Endothelial cell of umbilical vein (primary cell): Measurements from ENCODE around the gene SMAD1. TPM values are rescaled to one million over a fixed set of nuclear protein-coding genes. Genes with fewer than 3 reads are reported as not detected.

Source experiments
- BruUV-seq: library from RNA; stranded (reverse); fragments of 400-500 nt; replicated peaks from 2 replicates; lab custom pipeline; 2021; lab: Mats Ljungman, UMichigan
- CTCF ChIA-PET: fragments of 300-600, 350-600 bp; sonication (Branson Sonifier 250); formaldehyde crosslinking; loops from one replicate; lab custom pipeline; 2021; ENCODE audit warnings: antibody characterized with exemption, inconsistent platforms; lab: Charles Lee
- POLR2A ChIA-PET: fragments of 300-600, 350-600 bp; sonication (Branson Sonifier 250); formaldehyde crosslinking; loops from one replicate; lab custom pipeline; 2021; ENCODE audit warnings: antibody characterized with exemption, inconsistent platforms; lab: Charles Lee
- DNase-seq: peaks from one replicate; pipeline ENCODE4 v3.0.0-alpha.2; 2011; ENCODE audit warnings: low read depth, low spot score
- FAIRE-seq: peaks from 2 replicates; lab custom pipeline; 2011; peaks lifted over from hg19 to GRCh38; lab: Jason Lieb, UNC
- H2AFZ ChIP-seq: 2 replicates; pipeline ENCODE4 v1.6.0; 2012; ENCODE audit warnings: low read depth, low read length, control low read depth, inconsistent platforms
- H3K27ac ChIP-seq: 2 replicates; pipeline ENCODE4 v1.5.1; 2011; ENCODE audit warnings: low read depth, mild to moderate bottlenecking, control low read depth, low read length, moderate library complexity; ENCODE audit not compliant: insufficient read depth
- H3K27me3 ChIP-seq, 2 experiments: 2 replicates each; pipeline versions ENCODE4 v1.6.0 to v1.6.1; 2011; ENCODE audit warnings: low read length in 2 of 2, mixed read lengths in 1 of 2; ENCODE audit not compliant: control insufficient read depth in 2 of 2, insufficient read depth in 2 of 2
- H3K36me3 ChIP-seq, 2 experiments: 2 replicates in 1 of 2; 3 replicates in 1 of 2; pipeline ENCODE4 v1.5.1; 2011; ENCODE audit warnings: low read length in 2 of 2, mild to moderate bottlenecking in 1 of 2, moderate library complexity in 1 of 2; ENCODE audit not compliant: control insufficient read depth in 2 of 2, insufficient read depth in 2 of 2; ENCODE audit errors: extremely low read depth in 1 of 2
- H3K4me1 ChIP-seq: 3 replicates; pipeline ENCODE4 v1.5.1; 2011; ENCODE audit warnings: mild to moderate bottlenecking, low read length; ENCODE audit not compliant: control insufficient read depth, insufficient read depth; ENCODE audit errors: extremely low read depth
- H3K4me2 ChIP-seq: 2 replicates; pipeline ENCODE4 v1.6.1; 2011; ENCODE audit warnings: low read length, control low read depth, mixed read lengths; ENCODE audit not compliant: insufficient read depth
- H3K4me3 ChIP-seq, 3 experiments: fragments of 200-600 bp in 1 of 3; sonication (generic), shearing (Covaris generic) in 1 of 3; replicated peaks in 1 of 3; 2 replicates each; pipeline ENCODE4 v1.5.1; 2011 to 2016; ENCODE audit warnings: control low read depth in 3 of 3, low read length in 3 of 3, mild to moderate bottlenecking in 2 of 3, inconsistent platforms in 1 of 3, low read depth in 1 of 3, moderate library complexity in 1 of 3; ENCODE audit not compliant: insufficient read depth in 1 of 3
- H3K79me2 ChIP-seq: 2 replicates; pipeline ENCODE4 v1.6.0; 2012; ENCODE audit warnings: low read length, inconsistent platforms; ENCODE audit not compliant: control insufficient read depth, insufficient read depth
- H3K9ac ChIP-seq: replicated peaks from 2 replicates; pipeline ENCODE3; 2011; ENCODE audit warnings: low read length, control low read depth; ENCODE audit not compliant: insufficient read depth; ENCODE audit errors: extremely low read depth
- H3K9me1 ChIP-seq: replicated peaks from 3 replicates; pipeline ENCODE4 v1.6.0; 2011; ENCODE audit warnings: mild to moderate bottlenecking, low read length; ENCODE audit not compliant: control insufficient read depth, insufficient read depth; ENCODE audit errors: extremely low read depth
- H3K9me3 ChIP-seq: replicated peaks from 2 replicates; pipeline ENCODE4 v1.5.1; 2012; ENCODE audit warnings: low read length, inconsistent platforms; ENCODE audit not compliant: control insufficient read depth, insufficient read depth
- H4K20me1 ChIP-seq: replicated peaks from 2 replicates; pipeline ENCODE3; 2011; ENCODE audit warnings: mild to moderate bottlenecking, low read length; ENCODE audit not compliant: control insufficient read depth, insufficient read depth; ENCODE audit errors: extremely low read depth
- EZH2 ChIP-seq: IDR thresholded peaks from 2 replicates; pipeline ENCODE4 v1.6.1; 2012; ENCODE audit warnings: borderline replicate concordance, low read depth, mild to moderate bottlenecking, moderate library complexity, low read length, inconsistent platforms; ENCODE audit not compliant: severe bottlenecking
- FOS ChIP-seq: IDR thresholded peaks from 2 replicates; pipeline ENCODE4 v1.6.1; 2011; ENCODE audit warnings: mild to moderate bottlenecking, low read length, moderate library complexity, borderline replicate concordance; ENCODE audit not compliant: insufficient read depth
- GATA2 ChIP-seq: IDR thresholded peaks from 2 replicates; pipeline ENCODE4 v1.7.0; 2011; ENCODE audit warnings: low read depth, mild to moderate bottlenecking, moderate library complexity, mixed read lengths, low read length; ENCODE audit not compliant: insufficient read length, insufficient read depth
- JUN ChIP-seq: IDR thresholded peaks from 2 replicates; pipeline ENCODE4 v1.6.1; 2011; ENCODE audit warnings: borderline replicate concordance, low read depth; ENCODE audit not compliant: insufficient read length, insufficient read depth
- MYC ChIP-seq: IDR thresholded peaks from one replicate; pipeline ENCODE4 v1.6.1; 2011; ENCODE audit warnings: mild to moderate bottlenecking, low read depth, low read length
- POLR2A ChIP-seq: IDR thresholded peaks from 2 replicates; pipeline ENCODE4 v1.6.1; 2012; ENCODE audit warnings: low read depth, mild to moderate bottlenecking, control low read depth, low read length
- POLR2AphosphoS5 ChIP-seq: IDR thresholded peaks from 2 replicates; pipeline ENCODE4 v1.6.1; 2012; ENCODE audit warnings: low read depth, mild to moderate bottlenecking, control low read depth, low read length, moderate library complexity; ENCODE audit not compliant: insufficient read depth
- dilution Hi-C: fragments of 300-500 bp; cut with MboI; formaldehyde crosslinking; loops from one replicate; pipeline ENCODE4 v1.15.0; 2019; ENCODE audit warnings: low sequenced_read_pairs; ENCODE audit not compliant: extremely low pct_ligation_motif_present
- intact Hi-C: fragments of 100-400 bp; cut with micrococcal nuclease; formaldehyde crosslinking; loops from one replicate; pipeline ENCODE4 v1.10.0; 2022
- polyA plus RNA-seq, 4 experiments: library from polyadenylated mRNA; depleted of rRNA in 3 of 4; stranded (reverse) in 3 of 4; unstranded in 1 of 4; fragments of >200 nt; gene quantifications; 2 replicates each; pipeline versions ENCODE4 v1.2.1 to v1.2.3, GENCODE V29; 2011 to 2012; ENCODE audit warnings: missing spikeins in 1 of 4
- total RNA-seq: library from RNA; stranded (reverse); gene quantifications from 2 replicates; pipeline ENCODE4 v1.2.3, GENCODE V29; 2021
- TF ChIP-seq, protein P1 (sequence below), 2 donors: IDR thresholded peaks; 1 replicate in 1 of 2; 2 replicates in 1 of 2; pipeline ENCODE4 v1.5.1; 2011; ENCODE audit warnings: low read length in 2 of 2, mild to moderate bottlenecking in 2 of 2, moderate library complexity in 2 of 2, control low read depth in 1 of 2, inconsistent platforms in 1 of 2, low read depth in 1 of 2; ENCODE audit not compliant: insufficient read depth in 1 of 2; ENCODE audit errors: extremely low read depth in 1 of 2

Gene SMAD1
- total and polyA plus RNA-seq, 2 donors (not counting 3 experiments of a cell fraction or from before 2014, with no cell fraction given), result 101 to 116 TPM

GRCh38 chr4:145486603-145487002 lies 5.0 kb downstream of the SMAD1 start:
- FAIRE-seq, result no peak
- peaks cover 27% of the 10 kb centered on the region for H3K4me1 ChIP-seq

More at GRCh38 chr4:145486603-145487002, 5.0 kb downstream of the SMAD1 start:
- intact Hi-C loops, result loop anchor here (2.0 kb wide), 1 partner anchor 14 kb away; no protein-coding TSS in a partner anchor
- dilution Hi-C loops, result no loop called here
- Histone ChIP-seq H3K4me3 (no peak overlapping the region), H2AFZ (no peak overlapping the region), H3K4me2 (no peak overlapping the region), H3K27me3 (no peaks in the 10 kb centered on the region), H3K9ac (no peak overlapping the region), H3K9me3 (no peaks in the 10 kb centered on the region), H3K9me1 (no peaks in the 10 kb centered on the region), H3K79me2 (peaks cover 94% of the 10 kb centered on the region), H3K27ac (no peak overlapping the region), H4K20me1 (no peaks in the 10 kb centered on the region), H3K36me3 (no peaks in the 10 kb centered on the region)
- no peak for DNase-seq
- ChIA-PET CTCF (no interaction called here), POLR2A (no interaction called here)
- TF ChIP-seq GATA2 (no peak), POLR2AphosphoS5 (no peak), POLR2A (no peak), EZH2 (no peak), MYC (no peak), JUN (no peak), FOS (no peak)
- TF ChIP-seq, protein P1, sequence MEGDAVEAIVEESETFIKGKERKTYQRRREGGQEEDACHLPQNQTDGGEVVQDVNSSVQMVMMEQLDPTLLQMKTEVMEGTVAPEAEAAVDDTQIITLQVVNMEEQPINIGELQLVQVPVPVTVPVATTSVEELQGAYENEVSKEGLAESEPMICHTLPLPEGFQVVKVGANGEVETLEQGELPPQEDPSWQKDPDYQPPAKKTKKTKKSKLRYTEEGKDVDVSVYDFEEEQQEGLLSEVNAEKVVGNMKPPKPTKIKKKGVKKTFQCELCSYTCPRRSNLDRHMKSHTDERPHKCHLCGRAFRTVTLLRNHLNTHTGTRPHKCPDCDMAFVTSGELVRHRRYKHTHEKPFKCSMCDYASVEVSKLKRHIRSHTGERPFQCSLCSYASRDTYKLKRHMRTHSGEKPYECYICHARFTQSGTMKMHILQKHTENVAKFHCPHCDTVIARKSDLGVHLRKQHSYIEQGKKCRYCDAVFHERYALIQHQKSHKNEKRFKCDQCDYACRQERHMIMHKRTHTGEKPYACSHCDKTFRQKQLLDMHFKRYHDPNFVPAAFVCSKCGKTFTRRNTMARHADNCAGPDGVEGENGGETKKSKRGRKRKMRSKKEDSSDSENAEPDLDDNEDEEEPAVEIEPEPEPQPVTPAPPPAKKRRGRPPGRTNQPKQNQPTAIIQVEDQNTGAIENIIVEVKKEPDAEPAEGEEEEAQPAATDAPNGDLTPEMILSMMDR (IDR thresholded peaks at IDR 0.05; ENCODE audit: extremely low read depth in 1 of 2, insufficient read depth in 1 of 2, low read depth in 1 of 2, low read length in 2 of 2), result no peak
- BruUV-seq, result no TSS peak
